Panc1 (cell line): ENCODE measurements around the gene PRXL2B.

Source experiments
- POLR2AphosphoS5 ChIP-seq: IDR thresholded peaks from 2 replicates; pipeline ENCODE4 v1.6.1; 2012; ENCODE audit warnings: mild to moderate bottlenecking, low read depth, low read length, moderate library complexity
- REST ChIP-seq, 2 experiments: IDR thresholded peaks; 2 replicates each; pipeline ENCODE4 v1.6.1; 2011 to 2012; ENCODE audit warnings: low read depth in 2 of 2, control low read depth in 1 of 2, low read length in 1 of 2, mild to moderate bottlenecking in 1 of 2, moderate library complexity in 1 of 2; ENCODE audit not compliant: insufficient read depth in 1 of 2
- TF ChIP-seq, protein P1 (sequence below): fragments of 450-650 bp; IDR thresholded peaks from 2 replicates; pipeline ENCODE4 v1.5.1; 2017; ENCODE audit warnings: mild to moderate bottlenecking

DNA sequence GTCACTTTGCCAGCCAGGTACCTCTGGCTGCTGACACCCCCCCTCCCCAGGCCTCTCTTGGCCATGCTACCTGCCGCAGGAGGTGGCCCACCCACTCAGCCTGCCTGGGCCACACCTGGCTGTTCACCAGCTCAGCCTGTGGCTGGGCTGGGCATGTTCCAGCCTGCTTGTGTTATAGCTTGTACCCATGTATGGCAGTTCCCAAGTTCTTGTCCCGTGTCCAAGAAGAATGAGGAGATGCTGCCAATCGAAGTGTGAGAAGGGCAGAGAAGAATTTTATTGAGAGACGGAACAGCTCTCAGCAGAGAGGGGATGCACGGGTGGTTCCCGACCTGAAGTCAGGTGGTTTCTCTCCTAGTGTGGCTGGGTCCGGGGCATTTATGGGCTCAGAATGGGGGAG, 50.2 kb downstream of the PRXL2B start:
- TF ChIP-seq REST (IDR thresholded peaks at IDR 0.05; ENCODE audit: insufficient read depth in 1 of 2, low read depth in 2 of 2, low read length in 1 of 2) (no peak), POLR2AphosphoS5 (no peak)
- TF ChIP-seq, protein P1, sequence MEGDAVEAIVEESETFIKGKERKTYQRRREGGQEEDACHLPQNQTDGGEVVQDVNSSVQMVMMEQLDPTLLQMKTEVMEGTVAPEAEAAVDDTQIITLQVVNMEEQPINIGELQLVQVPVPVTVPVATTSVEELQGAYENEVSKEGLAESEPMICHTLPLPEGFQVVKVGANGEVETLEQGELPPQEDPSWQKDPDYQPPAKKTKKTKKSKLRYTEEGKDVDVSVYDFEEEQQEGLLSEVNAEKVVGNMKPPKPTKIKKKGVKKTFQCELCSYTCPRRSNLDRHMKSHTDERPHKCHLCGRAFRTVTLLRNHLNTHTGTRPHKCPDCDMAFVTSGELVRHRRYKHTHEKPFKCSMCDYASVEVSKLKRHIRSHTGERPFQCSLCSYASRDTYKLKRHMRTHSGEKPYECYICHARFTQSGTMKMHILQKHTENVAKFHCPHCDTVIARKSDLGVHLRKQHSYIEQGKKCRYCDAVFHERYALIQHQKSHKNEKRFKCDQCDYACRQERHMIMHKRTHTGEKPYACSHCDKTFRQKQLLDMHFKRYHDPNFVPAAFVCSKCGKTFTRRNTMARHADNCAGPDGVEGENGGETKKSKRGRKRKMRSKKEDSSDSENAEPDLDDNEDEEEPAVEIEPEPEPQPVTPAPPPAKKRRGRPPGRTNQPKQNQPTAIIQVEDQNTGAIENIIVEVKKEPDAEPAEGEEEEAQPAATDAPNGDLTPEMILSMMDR = no peak
